ENCODE measurements around the gene USP8.
"Not testable (repeated sequence)": the region's sequence is repeated elsewhere in the genome, so short reads cannot be mapped to it uniquely, and the experiment has no call there.

Gene USP8

DNA sequence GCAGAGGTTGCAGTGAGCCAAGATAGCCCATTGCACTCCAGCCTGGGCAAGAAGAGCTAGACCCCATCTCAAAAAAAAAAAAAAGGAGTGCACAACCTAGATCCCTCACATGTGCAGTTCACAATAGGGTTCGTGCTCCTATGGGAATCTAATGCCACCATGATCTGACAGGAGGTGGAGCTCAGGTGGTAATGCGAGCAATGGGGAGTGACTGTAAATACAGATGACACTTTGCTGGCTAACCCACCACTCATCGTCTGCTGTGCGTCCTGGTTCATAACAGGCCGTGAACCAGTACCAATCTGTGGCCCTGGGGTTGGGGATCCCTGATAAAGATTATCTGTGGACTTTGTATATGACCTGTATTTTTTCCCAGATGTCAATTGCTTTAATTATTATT, 16.7 kb downstream of the USP8 start:
- no peak for DNase-seq (ENCODE audit: low spot score)

DNA sequence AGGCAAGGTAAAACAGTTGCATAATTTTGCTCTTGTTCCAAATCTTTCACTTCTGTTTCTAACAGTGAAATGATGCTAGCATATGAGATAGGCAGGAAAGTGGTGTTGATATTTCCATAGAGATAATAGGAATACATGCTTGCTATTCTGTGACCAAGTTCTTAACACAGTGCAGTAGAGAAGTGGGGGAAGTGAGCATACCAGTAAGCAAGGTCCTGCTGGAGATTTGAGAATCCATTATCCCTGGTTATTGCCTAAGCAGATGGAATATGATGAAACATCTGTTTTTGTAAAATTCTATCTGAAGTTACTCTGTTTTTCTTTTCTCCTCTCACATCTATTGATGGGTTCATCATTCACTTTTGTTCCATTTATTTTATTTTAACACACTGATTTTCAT, 28.7 kb downstream of the USP8 start:
- no peak for DNase-seq (ENCODE audit: low spot score)

DNA sequence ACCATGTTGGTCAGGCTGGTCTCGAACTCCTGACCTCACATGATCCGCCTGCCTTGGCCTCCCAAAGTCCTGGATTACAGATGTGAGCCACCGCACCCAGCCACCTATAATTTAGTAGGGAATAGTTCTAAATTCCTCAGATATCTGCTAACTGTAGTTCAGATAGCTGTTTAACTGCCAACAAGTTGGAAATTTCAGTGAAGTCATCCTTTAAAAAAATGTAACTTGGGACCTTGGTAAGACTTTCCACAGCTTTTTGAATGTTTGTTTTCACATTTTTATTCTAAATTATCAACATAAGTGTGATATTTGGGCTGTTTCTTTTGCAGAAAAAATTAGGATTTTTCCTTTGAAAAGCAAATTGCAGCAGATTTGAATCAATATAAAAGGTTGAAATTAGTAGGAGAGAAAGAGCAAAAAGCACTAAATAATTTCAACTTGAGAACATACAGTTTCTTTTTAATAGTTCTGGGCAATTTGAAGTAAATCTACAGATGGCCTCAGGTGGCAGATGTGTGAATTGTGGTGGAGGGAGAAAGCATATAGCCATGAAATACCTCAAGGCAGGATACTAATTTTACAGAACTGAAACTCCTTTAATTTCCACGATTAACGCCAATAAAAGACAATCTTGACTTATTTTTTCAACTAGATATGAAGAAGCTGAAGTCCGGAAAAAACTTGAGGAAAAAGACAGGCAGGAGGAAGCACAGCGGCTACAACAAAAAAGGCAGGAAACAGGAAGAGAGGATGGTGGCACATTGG, 34.3 kb downstream of the USP8 start:
- DNase-seq (ENCODE audit: low spot score): no peak

DNA sequence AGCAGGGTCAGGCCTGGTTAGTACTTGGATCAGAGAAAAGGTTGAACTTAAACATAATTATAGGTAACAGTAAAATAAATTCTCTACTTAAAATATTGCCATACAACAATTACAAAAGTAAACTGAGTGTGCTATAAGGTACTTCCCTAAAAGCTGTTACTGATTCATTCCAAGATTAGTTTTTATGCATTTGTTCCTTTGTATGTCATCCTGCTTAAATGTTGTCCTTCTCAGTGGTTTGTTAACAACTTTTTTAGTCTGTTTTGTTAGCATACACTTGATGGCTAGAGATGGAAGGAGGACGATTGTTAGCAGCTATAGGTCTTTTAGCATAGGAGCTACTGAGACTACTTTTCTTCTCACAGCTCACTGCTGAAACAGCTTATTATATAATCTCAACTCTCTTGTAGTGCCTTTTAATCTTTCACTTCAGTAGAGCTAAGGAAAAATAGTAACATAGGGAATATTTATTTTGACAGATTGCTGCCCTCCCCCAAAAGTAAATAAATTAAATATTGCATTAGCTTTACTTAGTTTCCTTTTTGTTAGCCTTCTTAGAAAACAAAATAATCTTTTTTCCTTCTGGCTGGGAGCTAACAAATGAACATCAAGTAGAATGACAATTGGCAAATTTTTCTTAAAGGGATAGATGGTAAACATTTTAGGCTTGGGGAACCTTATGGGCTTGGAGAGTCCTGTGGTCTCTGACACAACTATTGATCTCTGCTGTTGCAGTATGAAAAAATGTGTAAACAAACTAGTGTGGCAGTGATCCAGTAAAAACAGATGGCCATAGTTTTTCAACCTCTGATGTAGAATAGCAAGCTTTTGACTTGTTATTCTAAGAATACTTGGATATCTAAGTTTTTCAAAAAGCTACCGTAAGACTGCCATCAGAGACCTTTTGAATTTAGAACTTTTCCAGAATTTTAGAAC, 39.5 kb downstream of the USP8 start:
- no peak for DNase-seq (ENCODE audit: low spot score)

DNA sequence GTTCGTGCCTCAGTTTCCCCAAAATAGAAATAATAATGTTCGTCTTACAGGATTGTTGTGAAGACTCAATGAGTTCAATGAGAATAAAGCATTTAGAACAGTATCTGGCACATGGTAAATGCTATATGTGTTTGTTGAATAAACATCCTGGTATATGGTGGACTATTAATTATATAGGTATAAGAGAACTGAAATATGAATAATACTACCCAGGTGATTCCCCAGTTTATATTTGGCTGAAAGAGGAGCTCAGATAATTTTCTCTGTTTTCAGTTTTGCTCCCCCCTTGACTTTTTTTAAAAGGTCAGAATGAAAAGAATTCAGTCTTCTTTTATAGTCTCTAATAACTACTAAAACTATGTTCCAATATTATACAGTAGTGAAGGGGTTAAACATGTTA, 46.9 kb downstream of the USP8 start:
- DNase-seq (ENCODE audit: low spot score): no peak

DNA sequence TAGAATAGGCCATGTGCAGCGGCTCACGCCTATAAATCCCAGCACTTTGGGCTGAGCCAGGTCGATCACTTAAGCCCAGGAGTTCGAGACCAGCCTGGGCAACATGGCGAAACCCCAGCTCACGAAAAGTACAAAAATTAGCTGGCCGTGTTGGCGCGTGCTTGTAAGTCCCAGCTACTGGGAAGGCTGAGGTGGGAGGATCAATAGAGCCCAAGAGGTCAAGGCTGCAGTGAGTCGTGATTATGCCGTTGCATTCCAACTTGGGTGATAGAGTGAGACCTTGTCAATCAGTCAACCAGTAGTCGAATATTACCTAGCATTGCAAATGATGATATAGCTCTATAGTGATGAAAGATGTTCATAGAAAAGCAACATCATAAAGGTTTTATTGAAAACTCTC, 51.9 kb downstream of the USP8 start:
- no peak for DNase-seq (ENCODE audit: low spot score)

DNA sequence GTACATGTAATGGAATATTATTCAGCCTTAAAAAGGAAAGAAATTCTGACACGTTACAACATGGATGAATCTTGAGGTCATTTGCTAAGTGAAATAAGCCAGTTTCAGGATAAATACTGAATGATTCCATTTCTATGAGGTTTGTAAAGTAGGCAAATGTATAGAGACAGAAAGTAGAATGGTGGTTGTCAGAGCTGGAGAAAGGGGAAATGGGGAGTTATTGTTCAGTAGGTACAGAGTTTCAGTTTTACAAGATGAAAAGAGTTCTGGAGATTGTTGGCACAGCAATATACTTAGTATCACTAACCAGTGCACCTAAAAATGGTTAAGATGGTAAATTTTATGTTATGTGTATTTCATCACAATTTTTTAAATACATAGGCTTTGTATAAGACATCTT, 60.6 kb downstream of the USP8 start:
- DNase-seq (ENCODE audit: low spot score): no peak

DNA sequence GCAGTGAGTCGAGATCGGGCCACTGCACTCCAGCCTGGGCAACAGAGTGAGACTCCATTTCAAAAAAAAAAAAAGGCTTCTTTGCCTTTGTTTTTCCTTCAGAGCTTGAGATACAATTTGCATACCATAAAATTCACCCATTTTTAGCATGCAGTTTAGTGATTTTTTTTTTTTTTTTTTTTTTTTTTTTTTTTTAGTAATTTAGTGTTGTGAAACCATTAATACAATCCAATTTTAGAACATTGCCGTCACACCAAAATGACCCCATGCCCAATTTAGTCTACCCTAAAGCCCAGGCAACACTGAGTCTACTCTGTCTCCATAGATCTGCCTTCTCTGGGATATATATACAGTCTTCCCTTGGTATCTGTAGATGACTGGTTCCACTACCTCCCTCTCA, 61.2 kb downstream of the USP8 start:
- no peak for DNase-seq (ENCODE audit: low spot score)

DNA sequence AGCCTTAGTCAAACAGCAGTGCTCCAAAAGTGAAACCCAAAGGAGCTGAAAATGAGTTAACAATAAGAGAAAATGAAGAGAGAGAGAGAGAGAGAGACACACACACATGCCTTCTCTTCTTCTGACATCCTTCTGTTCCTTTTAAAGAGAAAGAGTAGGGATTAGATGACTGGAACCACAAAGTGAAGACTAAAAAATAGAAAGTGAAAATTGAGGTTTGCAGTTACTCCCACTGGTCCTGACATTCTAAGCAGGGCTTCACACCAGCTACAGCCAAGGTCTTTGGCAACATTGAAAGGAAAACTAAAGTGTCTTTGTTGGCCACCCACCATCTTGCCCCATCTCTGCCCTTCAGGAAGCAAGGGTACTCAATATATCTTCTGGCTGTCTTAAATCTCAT, 63.1 kb downstream of the USP8 start:
- no peak for DNase-seq (ENCODE audit: low spot score)

DNA sequence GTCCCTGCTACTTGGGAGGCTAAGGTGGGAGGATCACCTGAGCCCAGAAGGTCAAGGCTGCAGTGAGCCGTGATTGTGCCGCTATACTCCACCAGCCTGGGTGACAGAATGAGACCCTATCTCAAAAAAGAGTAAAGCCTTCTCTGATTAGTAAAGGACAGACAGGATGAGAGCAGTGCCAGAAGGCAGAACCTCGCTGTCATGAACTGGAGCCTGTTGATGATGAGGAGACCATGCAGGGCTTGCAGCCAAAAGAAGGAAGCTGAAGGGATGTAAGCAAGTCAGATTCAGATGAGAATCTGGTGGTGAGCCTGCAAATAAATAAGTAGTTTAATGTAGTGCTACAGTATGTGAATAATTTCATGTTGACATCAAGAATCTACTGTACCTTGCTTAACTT, 69.4 kb downstream of the USP8 start:
- DNase-seq (ENCODE audit: low spot score): no peak

DNA sequence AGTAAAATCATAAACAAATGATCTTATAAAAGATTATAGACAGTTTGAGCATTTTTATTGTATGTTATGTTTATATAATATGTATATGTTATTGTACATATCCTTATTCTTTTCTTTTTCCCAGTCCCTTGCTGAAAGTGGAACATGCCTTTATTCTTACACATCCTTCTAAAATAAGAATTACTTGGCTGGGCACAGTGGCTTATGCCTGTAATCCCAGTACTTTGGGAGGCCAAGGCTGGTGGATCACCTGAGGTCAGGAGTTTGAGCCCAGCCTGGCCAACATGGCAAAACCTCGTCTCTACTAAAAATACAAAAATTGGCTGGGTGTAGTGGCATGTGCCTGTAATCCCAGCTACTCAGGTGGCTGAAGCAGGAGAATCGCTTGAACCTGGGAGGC, 70.3 kb downstream of the USP8 start:
- DNase-seq (ENCODE audit: low spot score): not testable (repeated sequence)

DNA sequence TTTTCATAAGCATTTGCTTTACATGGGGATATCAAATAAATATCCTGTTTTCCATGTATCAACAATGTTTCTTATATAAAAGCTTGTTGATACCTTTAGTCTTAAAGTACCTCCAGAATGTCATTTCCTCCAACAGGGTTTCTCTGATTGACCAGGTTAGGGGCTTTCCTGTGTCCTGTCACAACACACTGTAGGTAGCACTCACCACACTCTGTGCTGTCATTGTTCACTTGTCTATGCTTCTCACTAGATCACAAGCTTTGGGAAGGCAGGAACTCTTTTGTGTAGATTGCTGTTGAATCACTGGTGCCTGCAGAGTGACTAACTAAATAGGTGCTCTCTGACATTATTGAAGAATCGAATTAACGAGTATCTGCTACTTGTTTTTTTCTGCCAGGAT, 72.5 kb downstream of the USP8 start:
- no peak for DNase-seq (ENCODE audit: low spot score)

DNA sequence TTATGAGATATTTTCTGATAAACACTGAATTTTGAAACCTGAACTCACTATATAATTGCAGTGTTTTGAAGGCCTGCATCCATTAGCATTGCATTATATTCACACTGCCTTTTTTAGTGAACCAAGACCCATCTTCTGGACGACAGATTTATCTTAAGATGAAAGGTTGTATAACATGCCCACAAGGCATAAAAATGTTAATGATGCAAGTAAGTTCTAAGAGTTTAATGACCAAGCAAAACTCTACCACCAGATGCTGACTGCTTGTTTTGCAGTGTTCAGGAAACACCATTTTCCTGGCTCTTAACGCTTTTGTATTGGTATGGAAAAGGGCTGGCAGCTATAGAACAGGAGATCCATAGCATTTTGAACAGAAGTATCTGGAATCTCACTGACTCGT, 76.1 kb downstream of the USP8 start:
- no peak for DNase-seq (ENCODE audit: low spot score)

DNA sequence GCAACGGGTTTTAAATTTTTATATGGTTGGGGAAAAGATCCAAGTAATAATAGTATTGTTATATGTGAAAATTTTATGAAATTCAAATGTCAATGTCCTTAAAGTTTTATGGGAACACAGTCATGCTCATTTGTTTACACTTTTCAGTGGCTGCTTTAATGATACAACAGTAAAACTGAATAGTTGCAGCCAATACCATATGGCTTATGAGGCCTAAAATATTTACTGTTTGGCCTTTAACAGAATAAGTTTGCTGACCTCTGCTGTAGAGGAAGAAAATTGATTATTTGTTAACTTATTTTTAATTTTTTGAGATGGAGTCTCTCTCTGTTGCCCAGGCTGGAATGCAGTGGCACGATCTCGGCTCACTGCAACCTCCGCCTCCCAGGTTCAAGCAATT, 77.6 kb downstream of the USP8 start:
- DNase-seq (ENCODE audit: low spot score): no peak

DNA sequence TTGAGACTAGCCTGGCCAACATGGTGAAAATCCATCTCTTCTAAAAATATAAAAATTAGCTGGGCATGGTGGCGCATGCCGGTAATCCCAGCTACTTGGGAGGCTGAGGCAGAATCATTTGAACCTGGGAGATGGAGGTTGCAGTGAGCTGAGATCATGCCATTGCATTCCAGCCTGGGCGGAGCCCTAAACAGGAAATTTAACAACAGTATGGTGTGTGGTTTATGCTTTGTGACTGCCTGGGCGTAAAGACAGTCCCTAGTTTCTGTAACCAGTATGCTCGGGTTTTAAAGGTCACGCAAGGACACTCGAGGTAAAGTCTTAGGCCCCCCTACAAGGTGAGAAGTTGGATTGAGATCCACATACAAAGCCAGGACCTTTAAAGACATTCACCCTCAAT, 78.9 kb downstream of the USP8 start:
- no peak for DNase-seq (ENCODE audit: low spot score)

DNA sequence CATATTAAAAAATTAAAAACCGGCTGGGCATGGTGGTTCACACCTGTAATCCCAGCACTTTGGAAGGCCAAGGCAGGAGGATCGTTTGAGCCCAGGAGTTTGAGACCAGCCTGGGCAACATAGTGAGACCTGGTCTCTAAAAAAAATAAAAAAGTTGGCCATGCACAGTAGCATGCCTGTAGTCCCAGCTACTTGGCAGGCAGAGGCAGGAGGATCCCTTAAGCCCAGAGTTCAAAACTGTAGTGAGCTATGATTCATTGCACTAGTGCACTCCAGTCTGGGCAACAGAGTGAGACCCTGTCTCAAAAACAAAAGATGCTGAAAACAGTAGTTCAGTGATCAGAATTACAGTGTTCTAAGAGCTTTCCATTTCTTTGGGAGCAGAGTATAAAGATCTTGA, 81.5 kb downstream of the USP8 start:
- not testable (repeated sequence) for DNase-seq (ENCODE audit: low spot score)

DNA sequence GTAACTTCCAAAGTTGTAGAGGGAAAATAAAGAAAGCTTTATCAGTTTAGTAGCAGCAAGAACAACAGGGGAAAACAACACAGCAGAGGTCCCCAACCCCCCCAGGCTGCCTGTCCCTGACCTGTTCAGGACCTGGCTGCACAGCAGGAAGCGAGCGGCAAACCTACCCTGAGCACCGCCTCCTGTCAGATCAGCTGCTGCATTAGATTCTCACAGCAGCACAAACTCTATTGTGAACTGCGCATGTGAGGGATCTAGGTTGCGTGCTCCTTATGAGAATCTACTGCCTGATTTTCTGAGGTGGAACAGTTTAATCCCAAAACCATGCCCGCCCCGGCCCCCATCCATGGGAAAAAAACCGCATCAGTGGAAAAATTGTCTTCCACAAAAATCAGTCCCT, 81.9 kb downstream of the USP8 start:
- DNase-seq (ENCODE audit: low spot score): peak; percentile 19

DNA sequence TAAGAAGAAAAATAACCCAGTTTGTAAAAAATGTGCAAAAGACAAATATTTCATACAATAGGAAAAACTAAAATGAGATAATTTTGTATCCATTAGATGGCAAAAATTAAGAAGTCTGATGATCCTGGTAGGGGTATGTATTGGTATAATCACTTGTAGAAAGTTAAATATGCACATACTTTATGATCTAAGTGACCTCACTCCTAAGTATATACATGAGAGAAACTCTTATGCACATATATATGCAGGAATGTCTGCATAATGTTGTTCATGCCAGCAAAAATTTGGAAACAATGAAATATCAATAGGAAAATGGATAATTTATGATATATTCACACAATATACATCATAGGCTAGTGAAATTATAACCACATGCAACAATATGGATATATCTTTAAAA, 88.8 kb downstream of the USP8 start:
- DNase-seq (ENCODE audit: low spot score): no peak

DNA sequence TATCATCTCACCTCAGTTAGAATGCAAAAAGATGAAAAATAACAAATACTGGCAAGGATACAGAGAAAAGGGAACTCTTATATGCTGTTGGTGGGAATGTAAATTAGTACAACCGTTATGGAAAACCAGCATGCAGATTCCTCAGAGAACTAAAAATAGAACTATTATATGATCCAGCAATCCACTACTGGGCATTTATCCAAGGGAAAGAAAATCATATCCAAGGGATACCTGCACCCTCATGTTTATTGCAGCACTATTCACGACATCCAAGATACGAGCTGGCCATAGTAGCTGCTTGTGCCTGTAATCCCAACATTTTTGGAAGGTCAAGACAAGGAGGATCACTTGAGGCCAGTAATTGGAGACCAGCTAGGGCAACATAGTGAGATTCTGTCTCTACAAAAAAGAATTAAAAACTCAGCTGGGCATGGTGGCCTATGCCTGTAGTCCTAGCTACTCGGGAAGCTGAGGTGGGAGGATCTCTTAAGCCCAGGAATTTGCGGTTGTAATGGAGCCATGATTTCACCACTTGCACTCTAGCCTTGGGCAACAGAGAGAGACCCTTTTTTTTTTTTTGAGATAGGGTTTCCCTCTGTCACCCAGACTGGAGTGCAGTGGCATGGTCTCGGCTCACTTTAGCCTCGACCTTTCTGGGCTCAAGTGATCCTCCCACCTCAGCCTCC, 95.7 kb downstream of the USP8 start:
- no peak for DNase-seq (ENCODE audit: low spot score)

DNA sequence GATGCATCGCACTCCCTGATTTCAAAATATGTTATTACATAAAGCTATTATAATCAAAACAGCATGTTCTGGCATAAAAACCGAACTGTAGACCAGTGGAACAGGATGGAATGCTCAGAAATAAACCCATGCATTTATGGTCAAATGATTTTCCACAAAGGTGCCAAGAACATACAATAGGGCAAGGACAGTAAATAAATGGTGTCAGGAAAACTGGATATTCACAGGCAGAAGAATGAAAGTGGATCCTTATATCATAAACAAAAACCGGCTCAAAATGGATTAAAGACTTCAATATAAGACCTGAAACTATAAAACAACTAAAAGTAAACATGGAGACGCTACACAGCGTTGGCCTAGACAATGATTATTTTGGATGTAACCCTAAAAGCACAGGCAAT, 99.6 kb downstream of the USP8 start:
- no peak for DNase-seq (ENCODE audit: low spot score)

DNA sequence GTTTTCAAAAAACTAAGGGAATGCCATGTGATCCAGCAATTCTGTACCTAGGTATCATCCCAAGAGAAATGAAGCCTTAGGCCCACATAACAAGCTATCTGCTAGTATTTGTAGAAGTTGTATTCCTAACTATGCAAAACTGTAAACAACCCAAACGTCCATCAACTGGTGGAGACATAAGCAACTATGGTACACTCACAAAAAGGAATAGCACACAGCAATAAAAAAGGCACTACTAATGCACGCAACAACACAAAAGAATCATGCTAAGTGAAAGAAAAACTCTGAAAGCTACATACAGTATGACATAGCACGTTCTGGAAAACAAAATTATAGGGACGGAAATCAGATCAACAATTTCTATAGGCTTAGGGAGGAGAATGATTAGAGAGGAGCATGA, 107.0 kb downstream of the USP8 start:
- DNase-seq (ENCODE audit: low spot score): no peak

DNA sequence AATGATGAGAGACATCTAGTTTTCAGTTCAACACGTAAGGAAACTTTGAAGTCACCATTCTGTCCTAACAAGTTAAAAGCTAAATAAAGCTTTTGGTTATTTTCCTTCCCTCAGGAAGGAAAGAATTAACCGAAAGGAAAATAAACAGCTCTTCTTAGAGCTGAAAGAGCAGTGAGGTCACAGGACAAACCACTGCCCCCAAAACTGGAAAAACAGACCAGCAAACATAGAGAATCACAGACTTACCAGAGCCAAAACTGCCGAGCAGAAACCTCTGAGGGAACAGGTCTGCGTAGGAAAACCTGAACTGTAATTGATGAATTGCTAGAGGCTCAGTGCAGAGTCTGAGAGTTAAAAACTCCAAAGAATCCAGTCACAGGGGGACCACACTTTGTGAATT, 107.6 kb downstream of the USP8 start:
- no peak for DNase-seq (ENCODE audit: low spot score)

DNA sequence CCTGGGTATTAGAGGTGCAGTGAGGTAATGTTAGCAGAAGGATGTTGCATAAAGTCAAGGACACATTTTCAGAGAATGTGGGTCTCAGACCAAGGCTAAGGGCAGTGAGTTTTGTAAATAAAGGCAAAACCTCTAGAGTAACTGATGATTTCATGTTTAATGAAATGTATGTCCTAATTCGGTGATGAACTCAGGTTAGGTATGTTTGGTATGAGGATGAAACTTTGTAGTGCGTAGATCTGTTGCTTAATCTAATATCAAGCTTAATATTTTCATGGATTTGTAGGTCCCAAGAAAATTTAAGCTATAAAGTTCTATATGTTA, 118.6 kb downstream of the USP8 start:
- DNase-seq (ENCODE audit: low spot score): no peak

Measured in D341Med (cell line).